Endothelial cell of umbilical vein (primary cell): Measurements from ENCODE around the gene CCDC30.

Experiments
- TF ChIP-seq, protein P1 (sequence below): IDR thresholded peaks from 2 replicates; pipeline ENCODE4 v1.6.1; 2011; ENCODE audit not compliant: insufficient read depth, insufficient read length
- TF ChIP-seq, protein P2 (sequence below), 2 donors: IDR thresholded peaks; 1 replicate in 1 of 2; 2 replicates in 1 of 2; pipeline ENCODE4 v1.5.1; 2011; ENCODE audit warnings: low read length in 2 of 2, mild to moderate bottlenecking in 2 of 2, moderate library complexity in 2 of 2, control low read depth in 1 of 2, inconsistent platforms in 1 of 2, low read depth in 1 of 2; ENCODE audit not compliant: insufficient read depth in 1 of 2; ENCODE audit errors: extremely low read depth in 1 of 2

DNA sequence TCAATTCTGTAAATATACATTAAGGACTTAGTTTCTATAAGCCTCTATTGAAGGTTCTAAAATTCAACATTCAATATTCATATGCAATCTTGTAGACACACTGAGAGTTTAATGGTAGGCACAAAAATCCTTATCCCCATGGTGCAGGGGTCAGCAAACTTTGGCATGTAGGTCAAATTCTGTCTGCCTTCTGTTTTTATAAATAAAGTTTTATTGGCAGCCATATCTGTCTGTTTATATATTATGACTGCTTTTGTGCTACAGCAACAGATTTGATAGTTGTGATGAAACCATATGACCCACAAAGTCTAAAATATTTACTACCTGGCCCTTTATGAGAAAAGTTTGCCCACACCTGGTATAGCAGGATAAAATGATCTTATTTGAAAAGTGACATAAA lies 104.0 kb downstream of the CCDC30 start:
- TF ChIP-seq, protein P1, sequence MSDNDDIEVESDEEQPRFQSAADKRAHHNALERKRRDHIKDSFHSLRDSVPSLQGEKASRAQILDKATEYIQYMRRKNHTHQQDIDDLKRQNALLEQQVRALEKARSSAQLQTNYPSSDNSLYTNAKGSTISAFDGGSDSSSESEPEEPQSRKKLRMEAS: no peak
- TF ChIP-seq, protein P2, sequence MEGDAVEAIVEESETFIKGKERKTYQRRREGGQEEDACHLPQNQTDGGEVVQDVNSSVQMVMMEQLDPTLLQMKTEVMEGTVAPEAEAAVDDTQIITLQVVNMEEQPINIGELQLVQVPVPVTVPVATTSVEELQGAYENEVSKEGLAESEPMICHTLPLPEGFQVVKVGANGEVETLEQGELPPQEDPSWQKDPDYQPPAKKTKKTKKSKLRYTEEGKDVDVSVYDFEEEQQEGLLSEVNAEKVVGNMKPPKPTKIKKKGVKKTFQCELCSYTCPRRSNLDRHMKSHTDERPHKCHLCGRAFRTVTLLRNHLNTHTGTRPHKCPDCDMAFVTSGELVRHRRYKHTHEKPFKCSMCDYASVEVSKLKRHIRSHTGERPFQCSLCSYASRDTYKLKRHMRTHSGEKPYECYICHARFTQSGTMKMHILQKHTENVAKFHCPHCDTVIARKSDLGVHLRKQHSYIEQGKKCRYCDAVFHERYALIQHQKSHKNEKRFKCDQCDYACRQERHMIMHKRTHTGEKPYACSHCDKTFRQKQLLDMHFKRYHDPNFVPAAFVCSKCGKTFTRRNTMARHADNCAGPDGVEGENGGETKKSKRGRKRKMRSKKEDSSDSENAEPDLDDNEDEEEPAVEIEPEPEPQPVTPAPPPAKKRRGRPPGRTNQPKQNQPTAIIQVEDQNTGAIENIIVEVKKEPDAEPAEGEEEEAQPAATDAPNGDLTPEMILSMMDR (IDR thresholded peaks at IDR 0.05; ENCODE audit: extremely low read depth in 1 of 2, insufficient read depth in 1 of 2, low read depth in 1 of 2, low read length in 2 of 2): no peak
